A673 (cell line): ENCODE data around the gene AGBL3.

Experiments used
- CTCF ChIP-seq: fragments of 300-800, 200-600 bp; sonication (generic); conservative IDR thresholded peaks from 2 replicates; pipeline ENCODE4 v1.5.1; 2017; ENCODE audit warnings: low read depth, mild to moderate bottlenecking, antibody characterized with exemption, low read length, moderate library complexity, mixed read lengths
- EZH2 ChIP-seq: fragments of 200-600 bp; sonication (generic); IDR thresholded peaks from 2 replicates; pipeline ENCODE4 v1.6.1; 2017; ENCODE audit warnings: borderline replicate concordance, low read depth, mild to moderate bottlenecking, mixed read lengths, antibody characterized with exemption, low read length; ENCODE audit not compliant: poor library complexity, severe bottlenecking

GRCh38 chr7:135175931-135176330 is 189.6 kb downstream of the AGBL3 start:
- no peak for TF ChIP-seq CTCF
- no peak for TF ChIP-seq EZH2
